ENCODE measurements around the gene DLGAP1.

The DLGAP1 gene

GRCh38 chr18:4251873-4252272 is 203.2 kb downstream of the DLGAP1 start:
- intact Hi-C loops (cut with DNase I): no loop called here

GRCh38 chr18:4251206-4251605 is 203.9 kb downstream of the DLGAP1 start:
- intact Hi-C loops (cut with DNase I): no loop called here
- no peak for DNase-seq

More at GRCh38 chr18:4251873-4252272, 203.2 kb downstream of the DLGAP1 start:
- DNase-seq: no peak

- no peak for DNase-seq
- intact Hi-C loops (cut with DNase I): no loop called here
Measured at GRCh38 chr18:4250141-4250540, 205.0 kb downstream of the DLGAP1 start.

- intact Hi-C loops (cut with DNase I): no loop called here
- DNase-seq: no peak
Measured at GRCh38 chr18:4248686-4249085, 206.4 kb downstream of the DLGAP1 start.

GRCh38 chr18:4246374-4246773 is 208.7 kb downstream of the DLGAP1 start:
- intact Hi-C loops (cut with DNase I): no loop called here
- no peak for DNase-seq

GRCh38 chr18:4245456-4245855 is 209.7 kb downstream of the DLGAP1 start:
- no peak for DNase-seq
- intact Hi-C loops (cut with DNase I): no loop called here

GRCh38 chr18:4242431-4243161 is 212.5 kb downstream of the DLGAP1 start:
- DNase-seq: no peak
- intact Hi-C loops (cut with DNase I): no loop called here

GRCh38 chr18:4241090-4241617 is 214.0 kb downstream of the DLGAP1 start:
- intact Hi-C loops (cut with DNase I): no loop called here
- no peak for DNase-seq

- intact Hi-C loops (cut with DNase I): no loop called here
- no peak for DNase-seq
Measured at GRCh38 chr18:4238966-4239365, 216.1 kb downstream of the DLGAP1 start.

GRCh38 chr18:4237664-4238041 is 217.5 kb downstream of the DLGAP1 start:
- no peak for DNase-seq
- intact Hi-C loops (cut with DNase I): no loop called here

GRCh38 chr18:4236940-4237663 is 218.0 kb downstream of the DLGAP1 start:
- DNase-seq: no peak
- intact Hi-C loops (cut with DNase I): no loop called here

- intact Hi-C loops (cut with DNase I): no loop called here
- no peak for DNase-seq
Measured at GRCh38 chr18:4233468-4233867, 221.6 kb downstream of the DLGAP1 start.

- DNase-seq: no peak
- intact Hi-C loops (cut with DNase I): no loop called here
Measured at GRCh38 chr18:4232656-4233055, 222.5 kb downstream of the DLGAP1 start.

GRCh38 chr18:4231260-4231659 is 223.8 kb downstream of the DLGAP1 start:
- intact Hi-C loops (cut with DNase I): no loop called here
- DNase-seq: no peak

GRCh38 chr18:4230450-4231168 is 224.5 kb downstream of the DLGAP1 start:
- no peak for DNase-seq
- intact Hi-C loops (cut with DNase I): no loop called here

GRCh38 chr18:4224031-4224704 is 230.9 kb downstream of the DLGAP1 start:
- intact Hi-C loops (cut with DNase I): no loop called here
- DNase-seq: no peak

GRCh38 chr18:4211111-4211837 is 243.8 kb downstream of the DLGAP1 start:
- intact Hi-C loops (cut with DNase I): no loop called here
- no peak for DNase-seq

GRCh38 chr18:4208366-4208765 is 246.7 kb downstream of the DLGAP1 start:
- no peak for DNase-seq
- intact Hi-C loops (cut with DNase I): no loop called here

Measured in head of caudate nucleus (tissue), 42 donors.